ENCODE data around the gene TAGLN. TPM values are rescaled to one million over a fixed set of nuclear protein-coding genes. Genes with fewer than 3 reads are reported as not detected.

Gene TAGLN
- total and polyA plus RNA-seq, 2 donors (not counting 1 experiment from before 2014, with no cell fraction given): 824 to 4,435 TPM

- Histone ChIP-seq H3K4me1 (ENCODE audit: control insufficient read depth, extremely low read depth, insufficient read depth, low read length) (peaks cover 14% of the 10 kb centered on the region), H3K79me2 (ENCODE audit: control insufficient read depth, insufficient read depth, low read length) (no peaks in the 10 kb centered on the region), H3K27me3 (ENCODE audit: control insufficient read depth, insufficient read depth, low read length) (no peaks in the 10 kb centered on the region), H3K4me2 (ENCODE audit: extremely low read depth, insufficient read depth, low read length) (no peak overlapping the region), H3K4me3 (replicated peaks in 1 of 4; ENCODE audit: control extremely low read depth in 1 of 4, insufficient read depth in 1 of 4, low read depth in 3 of 4, low read length in 4 of 4) (no peak overlapping the region), H3K9ac (ENCODE audit: insufficient read depth, low read length) (no peak overlapping the region), H3K9me3 (ENCODE audit: control insufficient read depth, insufficient read depth, low read depth, low read length) (no peaks in the 10 kb centered on the region), H4K20me1 (ENCODE audit: control insufficient read depth, extremely low read depth, insufficient read depth, low read length) (no peaks in the 10 kb centered on the region), H3K36me3 (ENCODE audit: control insufficient read depth, insufficient read depth, low read length) (peaks cover 14% of the 10 kb centered on the region), H3K27ac (ENCODE audit: insufficient read depth, low read length) (no peak overlapping the region), H2AFZ (ENCODE audit: low read length) (no peak overlapping the region)
- TF ChIP-seq EZH2 (IDR thresholded peaks at IDR 0.05; ENCODE audit: low read length, missing control alignments) (no peak), CTCF (conservative IDR thresholded peaks at IDR 0.05 in 1 of 2, IDR thresholded peaks at IDR 0.05 in 1 of 2; ENCODE audit: low read depth in 1 of 2, low read length in 2 of 2) (no peak)
- DNase-seq (ENCODE audit: low read depth in 2 of 2): no peak
Observed at GRCh38 chr11:117223741-117224689, 24.8 kb downstream of the TAGLN start.

- TF ChIP-seq CTCF (conservative IDR thresholded peaks at IDR 0.05 in 1 of 2, IDR thresholded peaks at IDR 0.05 in 1 of 2; ENCODE audit: low read depth in 1 of 2, low read length in 2 of 2) (no peak), EZH2 (IDR thresholded peaks at IDR 0.05; ENCODE audit: low read length, missing control alignments) (no peak)
- Histone ChIP-seq H3K9me3 (ENCODE audit: control insufficient read depth, insufficient read depth, low read depth, low read length) (no peaks in the 10 kb centered on the region), H3K27ac (ENCODE audit: insufficient read depth, low read length) (no peak overlapping the region), H3K4me3 (replicated peaks in 1 of 4; ENCODE audit: control extremely low read depth in 1 of 4, insufficient read depth in 1 of 4, low read depth in 3 of 4, low read length in 4 of 4) (no peak overlapping the region), H2AFZ (ENCODE audit: low read length) (no peak overlapping the region), H3K36me3 (ENCODE audit: control insufficient read depth, insufficient read depth, low read length) (peaks cover 20% of the 10 kb centered on the region), H4K20me1 (ENCODE audit: control insufficient read depth, extremely low read depth, insufficient read depth, low read length) (no peaks in the 10 kb centered on the region), H3K9ac (ENCODE audit: insufficient read depth, low read length) (no peak overlapping the region), H3K27me3 (ENCODE audit: control insufficient read depth, insufficient read depth, low read length) (no peaks in the 10 kb centered on the region), H3K4me2 (ENCODE audit: extremely low read depth, insufficient read depth, low read length) (no peak overlapping the region), H3K79me2 (ENCODE audit: control insufficient read depth, insufficient read depth, low read length) (peaks cover 15% of the 10 kb centered on the region), H3K4me1 (ENCODE audit: control insufficient read depth, extremely low read depth, insufficient read depth, low read length) (peaks cover 11% of the 10 kb centered on the region)
- DNase-seq (ENCODE audit: low read depth in 2 of 2): no peak
Observed at GRCh38 chr11:117225553-117226170, 26.5 kb downstream of the TAGLN start.

Data from fibroblast of lung (primary cell).